Forelimb muscle (tissue), 1 donor: ENCODE results near the gene KPNB1. TPM values are rescaled to one million over a fixed set of nuclear protein-coding genes. Genes with fewer than 3 reads are reported as not detected.

ENCODE experiments used
- DNase-seq: peaks from one replicate; pipeline ENCODE4 v3.0.0-alpha.2; 2013; ENCODE audit warnings: low read depth
- polyA plus RNA-seq: library from polyadenylated mRNA; unstranded; fragments of 120-200 nt; gene quantifications from one replicate; pipeline ENCODE4 v1.2.1, GENCODE V29; 2013; ENCODE audit not compliant: insufficient read length

Gene KPNB1
- polyA plus RNA-seq, 1 donor: 151 TPM

- DNase-seq: no peak
These were observed 78.6 kb downstream of the KPNB1 start for GRCh38 chr17:47728214-47728877.

- no peak for DNase-seq
These were observed 79.8 kb downstream of the KPNB1 start for GRCh38 chr17:47729476-47729875.

DNA sequence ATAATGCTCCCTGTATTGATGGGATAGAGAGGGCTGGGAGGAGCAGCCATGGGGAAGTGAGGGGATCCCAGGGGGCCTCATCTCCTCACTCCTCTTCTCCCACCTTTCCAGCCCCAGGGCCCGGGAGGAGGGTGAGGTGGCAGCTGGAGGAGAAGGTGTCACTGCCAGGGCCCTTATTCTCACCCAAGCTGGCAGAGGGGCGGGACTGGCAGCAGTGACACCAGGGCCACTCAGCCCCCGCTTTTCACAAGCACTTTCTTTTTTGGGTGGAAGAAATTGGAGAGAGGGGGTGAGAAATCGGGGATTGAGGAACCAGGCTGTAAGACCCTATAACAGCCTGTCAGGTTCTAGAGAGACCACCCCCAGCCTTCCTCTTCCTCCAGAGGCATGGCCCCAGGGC is 81.0 kb downstream of the KPNB1 start:
- no peak for DNase-seq

DNA sequence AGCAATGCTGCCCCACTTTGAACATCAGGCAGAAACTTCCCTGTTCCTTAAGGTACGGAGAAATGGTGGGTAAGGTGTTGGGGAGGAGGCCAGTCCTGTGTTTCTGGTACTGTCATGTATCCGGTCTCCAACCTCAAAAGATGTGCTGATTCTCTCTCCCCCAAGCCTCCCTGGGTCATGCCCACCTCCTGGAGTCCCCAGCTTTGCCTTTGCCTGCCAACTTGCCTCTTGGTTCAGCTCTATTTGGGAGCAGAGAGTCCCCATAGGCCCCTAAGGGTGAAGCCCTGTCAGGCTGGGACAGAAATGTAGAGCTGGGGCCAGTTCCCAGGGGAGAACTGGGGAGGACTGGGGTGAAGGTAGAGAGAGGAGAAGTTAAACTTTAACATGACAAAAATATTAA is 81.7 kb downstream of the KPNB1 start:
- no peak for DNase-seq

DNA sequence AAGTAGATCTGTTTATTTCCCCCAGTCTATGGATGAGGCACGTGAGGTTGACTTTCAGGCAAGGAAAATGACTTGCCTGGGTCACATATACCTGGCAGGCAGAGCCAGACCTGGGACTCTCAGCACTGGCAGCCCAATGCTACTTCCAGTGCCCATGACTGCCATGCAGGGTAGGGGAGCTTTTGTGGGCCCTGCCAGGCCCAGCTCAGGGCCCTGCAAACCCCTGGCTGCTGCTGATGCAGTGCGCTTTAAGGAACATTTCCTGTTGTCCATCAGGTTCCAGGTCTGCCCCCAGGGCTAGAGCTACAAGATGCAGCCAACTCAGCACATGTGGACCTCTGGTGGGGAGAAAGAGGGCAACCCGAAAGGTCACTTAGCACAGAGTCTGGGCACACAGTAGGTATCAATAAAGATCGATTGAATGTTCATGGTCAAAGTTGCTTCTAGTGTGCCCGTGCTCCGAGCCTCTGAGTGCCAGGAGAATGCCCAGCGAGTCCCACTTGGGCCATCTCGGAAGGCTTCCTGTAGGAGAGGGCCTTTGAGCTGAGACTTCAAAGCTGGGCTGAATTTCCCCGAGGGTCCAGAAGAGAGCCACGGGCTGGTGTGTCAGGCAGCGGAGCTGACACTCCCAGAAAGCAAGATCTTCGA is 82.8 kb downstream of the KPNB1 start:
- no peak for DNase-seq

DNA sequence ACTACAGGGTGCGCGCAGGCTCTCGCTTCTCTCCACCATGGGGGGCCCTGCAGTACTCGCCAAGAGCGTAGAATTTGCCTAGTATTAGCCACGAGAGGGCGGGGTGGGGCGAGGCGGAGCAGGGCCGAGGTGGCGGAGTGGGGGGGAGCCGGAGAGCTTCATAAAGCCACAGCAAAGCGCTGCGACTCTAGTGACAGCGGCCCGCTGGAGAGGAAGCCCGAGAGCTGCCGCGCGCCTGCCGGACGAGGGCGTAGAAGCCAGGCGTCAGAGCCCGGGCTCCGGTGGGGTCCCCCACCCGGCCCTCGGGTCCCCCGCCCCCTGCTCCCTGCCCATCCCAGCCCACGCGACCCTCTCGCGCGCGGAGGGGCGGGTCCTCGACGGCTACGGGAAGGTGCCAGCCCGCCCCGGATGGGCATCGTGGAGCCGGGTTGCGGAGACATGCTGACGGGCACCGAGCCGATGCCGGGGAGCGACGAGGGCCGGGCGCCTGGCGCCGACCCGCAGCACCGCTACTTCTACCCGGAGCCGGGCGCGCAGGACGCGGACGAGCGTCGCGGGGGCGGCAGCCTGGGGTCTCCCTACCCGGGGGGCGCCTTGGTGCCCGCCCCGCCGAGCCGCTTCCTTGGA is 83.4 kb downstream of the KPNB1 start, which contains the start of gene TBX21:
TBX21 (plus strand) TSS at position 190 of the 627 bp plus-strand sequence; CDS start at position 409, 219 bp downstream.
- DNase-seq: no peak

GRCh38 chr17:47733674-47734410 is 84.1 kb downstream of the KPNB1 start:
- DNase-seq: no peak

GRCh38 chr17:47735139-47735464 is 85.4 kb downstream of the KPNB1 start:
- DNase-seq: no peak

Other genes with a start within 250 kb of the KPNB1 start
- 140 TPM for gene NPEPPS, start 118.8 kb upstream of the KPNB1 start, polyA plus RNA-seq
- gene TBKBP1, start 44.2 kb downstream of the KPNB1 start, polyA plus RNA-seq: 34.0 TPM
- 0.29 TPM for gene TBX21, start 83.3 kb downstream of the KPNB1 start, polyA plus RNA-seq
- 15.5 TPM for gene OSBPL7, start 171.9 kb downstream of the KPNB1 start, polyA plus RNA-seq
- gene MRPL10, start 181.6 kb downstream of the KPNB1 start, polyA plus RNA-seq: 59.2 TPM
- gene LRRC46, start 181.8 kb downstream of the KPNB1 start, polyA plus RNA-seq: 0.81 TPM
- gene SCRN2, start 191.4 kb downstream of the KPNB1 start, polyA plus RNA-seq: 26.0 TPM
- gene SP6, start 201.2 kb downstream of the KPNB1 start, polyA plus RNA-seq: 1.0 TPM
- gene SP2, start 246.3 kb downstream of the KPNB1 start, polyA plus RNA-seq: 13.9 TPM